Measurements from ENCODE around the gene RNF4. TPM values are rescaled to one million over a fixed set of nuclear protein-coding genes. Genes with fewer than 3 reads are reported as not detected.

Gene RNF4
- total RNA-seq, 1 experiment from 2014 or later, result 92.0 TPM

GRCh38 chr4:2472187-2472586 lies 3.3 kb downstream of the RNF4 start:
- Histone ChIP-seq H4K5ac (ENCODE audit: insufficient read length, low read depth, low read length) (no peak overlapping the region), H3K79me1 (ENCODE audit: insufficient read depth, low read depth, low read length, poor library complexity, severe bottlenecking) (peaks cover 3% of the 10 kb centered on the region), H3K14ac (ENCODE audit: insufficient read depth, low read length) (no peak overlapping the region), H4K91ac (ENCODE audit: insufficient read length, low read depth, low read length) (no peak overlapping the region), H3K4me2 (ENCODE audit: insufficient read depth, insufficient read length, low read length) (no peak overlapping the region), H2BK20ac (ENCODE audit: low read depth, low read length, poor library complexity, severe bottlenecking) (no peak overlapping the region), H2BK120ac (ENCODE audit: low read depth, low read length, poor library complexity, severe bottlenecking) (no peak overlapping the region), H3K18ac (ENCODE audit: insufficient read length, low read depth, low read length) (no peak overlapping the region), H4K8ac (replicated peaks; ENCODE audit: insufficient read length, low read depth, low read length) (no peak overlapping the region), H2AFZ (ENCODE audit: low read length) (no peak overlapping the region), H3K23ac (ENCODE audit: insufficient read length, low read depth, low read length) (no peak overlapping the region), H2BK12ac (ENCODE audit: insufficient read length, low read depth, low read length) (no peak overlapping the region), H3K79me2 (ENCODE audit: insufficient read depth, low read length) (peaks cover 75% of the 10 kb centered on the region), H3K23me2 (ENCODE audit: insufficient read length, low read depth, low read length, poor library complexity, severe bottlenecking) (peaks cover 15% of the 10 kb centered on the region), H3K9me3 (ENCODE audit: control insufficient read depth, low read depth, low read length) (no peaks in the 10 kb centered on the region), H3K4ac (ENCODE audit: low read depth, low read length) (no peak overlapping the region), H3T11ph (ENCODE audit: low read length) (no peak overlapping the region), H3K27ac (ENCODE audit: insufficient read length, low read depth, low read length) (no peak overlapping the region), H3K27me3 (ENCODE audit: insufficient read depth, low read length) (no peaks in the 10 kb centered on the region), H3K9ac (ENCODE audit: extremely low read depth, insufficient read length, low read length) (no peak overlapping the region), H3K4me1 (ENCODE audit: insufficient read depth, low read length) (peaks cover 4% of the 10 kb centered on the region), H4K20me1 (ENCODE audit: control insufficient read depth, insufficient read depth, insufficient read length) (no peaks in the 10 kb centered on the region), H2BK15ac (ENCODE audit: low read depth, low read length) (no peak overlapping the region), H2BK5ac (ENCODE audit: insufficient read length, low read length) (no peak overlapping the region), H3K56ac (ENCODE audit: insufficient read length, low read depth, low read length) (no peak overlapping the region), H2AK5ac (ENCODE audit: insufficient read length, low read length) (no peak overlapping the region)
- Mint-ChIP-seq H3K9me3 (no peaks in the 10 kb centered on the region), H3K4me3 (no peak overlapping the region), H3K4me1 (peaks cover 37% of the 10 kb centered on the region in 2 experiments), H3K36me3 (ENCODE audit: insufficient read depth in 1 of 3, low read depth in 3 of 3) (peaks cover 47 to 74% (median 63%) of the 10 kb centered on the region in 3 experiments), H3K27ac (peak overlapping the region in 1 of 3 experiments; percentile 66; a peak in 2 of 7 replicates), H3K27me3 (ENCODE audit: low read depth) (no peaks in the 10 kb centered on the region)
- TF ChIP-seq CTCF (conservative IDR thresholded peaks at IDR 0.05), result no peak
- DNase-seq, result no peak
- no CpG with 5 or more reads among the region's 4 CpGs for WGBS (ENCODE audit: extremely low coverage, insufficient read length, low lambda C conversion rate)
